Suppressor macrophage treated with lipopolysaccharide for 4 hours (primary cell): Measurements from ENCODE around the gene GBP3.
"Not testable (repeated sequence)": the region's sequence is repeated elsewhere in the genome, so short reads cannot be mapped to it uniquely, and the experiment has no call there.

Experiments used
- DNase-seq: peaks from one replicate; pipeline ENCODE4 v3.0.0-alpha.2; 2020

Gene GBP3

DNA sequence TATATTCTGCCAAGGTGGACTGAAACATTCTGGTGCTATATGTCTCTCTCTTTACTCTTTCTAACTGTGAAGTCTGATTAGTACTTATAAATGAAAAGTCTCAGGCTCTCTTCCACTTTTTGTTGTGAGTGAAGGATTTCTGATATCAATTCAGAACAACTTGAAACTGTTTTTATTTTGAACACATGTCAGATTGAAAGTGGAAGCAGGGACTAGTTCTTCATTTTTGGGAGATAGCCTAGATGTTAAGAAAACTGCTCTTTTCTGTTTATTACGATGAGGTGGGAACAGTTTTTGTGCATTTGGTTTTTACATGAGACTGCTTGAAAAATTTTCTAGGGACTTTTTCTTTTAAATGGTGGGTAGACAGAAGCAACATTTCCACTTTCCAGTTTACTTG is 14.5 kb upstream of the GBP3 start:
- DNase-seq, result peak; percentile 71

DNA sequence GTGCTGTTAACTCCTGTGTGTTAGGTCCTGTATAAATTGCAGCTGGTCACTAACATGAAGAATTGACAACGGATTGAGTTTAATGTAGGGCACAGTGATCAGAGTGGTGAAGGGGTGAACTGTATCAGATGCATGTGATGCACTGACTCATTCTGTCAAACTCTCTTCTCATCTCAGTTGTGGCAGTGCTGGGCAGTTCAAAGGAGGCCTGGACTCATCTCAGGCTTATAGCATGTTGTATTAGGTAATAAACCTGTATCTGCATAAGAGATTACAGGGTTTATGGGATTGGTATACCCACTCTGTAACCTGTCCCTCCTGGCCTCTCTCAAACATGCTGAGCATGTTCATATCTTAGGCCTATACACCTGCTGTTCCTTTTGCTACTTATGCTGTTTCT is 12.4 kb upstream of the GBP3 start:
- no peak for DNase-seq

DNA sequence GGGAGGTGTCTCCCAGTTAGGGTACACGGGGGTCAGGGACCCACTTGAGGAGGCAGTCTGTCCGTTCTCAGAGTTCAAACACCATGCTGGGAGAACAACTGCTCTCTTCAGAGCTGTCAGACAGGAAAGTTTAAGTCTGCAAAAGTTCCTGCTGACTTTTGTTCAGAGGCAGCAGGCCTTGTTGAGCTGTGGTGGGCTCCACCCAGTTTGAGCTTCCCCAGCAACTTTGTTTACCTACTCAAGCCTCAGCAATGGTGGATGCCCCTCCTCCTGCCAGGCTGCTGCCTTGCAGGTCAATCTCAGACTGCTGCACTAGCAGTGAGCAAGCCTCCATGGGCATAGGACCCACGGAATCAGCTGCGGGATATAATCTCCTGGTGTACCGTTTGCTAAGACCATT is 11.3 kb upstream of the GBP3 start:
- DNase-seq, result not testable (repeated sequence)

DNA sequence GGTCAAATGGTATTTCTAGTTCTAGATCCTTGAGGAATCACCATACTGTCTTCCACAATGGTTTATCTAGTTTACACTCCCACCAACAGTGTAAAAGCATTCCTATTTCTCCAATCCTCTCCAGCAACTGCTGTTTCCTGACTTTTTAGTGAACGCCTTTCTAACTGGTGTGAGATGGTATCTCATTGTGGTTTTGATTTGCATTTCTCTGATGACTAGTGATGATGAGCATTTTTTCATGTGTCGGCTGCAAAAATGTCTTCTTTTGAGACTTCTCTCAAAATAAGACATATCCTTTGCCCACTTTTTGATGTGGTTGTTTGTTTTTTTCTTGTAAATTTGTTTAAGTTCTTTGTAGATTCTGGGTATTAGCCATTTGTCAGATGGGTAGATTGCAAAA is 6.4 kb upstream of the GBP3 start:
- not testable (repeated sequence) for DNase-seq

DNA sequence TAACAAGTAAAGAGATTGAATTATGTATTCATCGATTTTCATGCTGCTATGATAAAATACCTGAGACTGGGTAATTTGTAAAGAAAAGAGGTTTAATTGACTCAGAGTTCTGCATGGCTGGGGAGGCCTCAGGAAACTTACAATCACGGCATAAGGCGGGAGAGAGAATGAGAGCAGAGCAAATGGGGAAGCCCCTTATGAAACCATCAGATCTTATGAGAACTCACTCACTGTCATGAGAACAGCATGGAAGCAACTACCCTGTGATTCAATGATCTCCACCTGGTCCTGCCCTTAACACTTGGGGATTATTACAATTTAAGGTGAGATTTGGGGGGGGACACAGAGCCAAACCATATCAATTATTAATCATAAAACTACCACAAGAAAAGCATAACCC is 3.3 kb upstream of the GBP3 start:
- DNase-seq, result peak; percentile 52

DNA sequence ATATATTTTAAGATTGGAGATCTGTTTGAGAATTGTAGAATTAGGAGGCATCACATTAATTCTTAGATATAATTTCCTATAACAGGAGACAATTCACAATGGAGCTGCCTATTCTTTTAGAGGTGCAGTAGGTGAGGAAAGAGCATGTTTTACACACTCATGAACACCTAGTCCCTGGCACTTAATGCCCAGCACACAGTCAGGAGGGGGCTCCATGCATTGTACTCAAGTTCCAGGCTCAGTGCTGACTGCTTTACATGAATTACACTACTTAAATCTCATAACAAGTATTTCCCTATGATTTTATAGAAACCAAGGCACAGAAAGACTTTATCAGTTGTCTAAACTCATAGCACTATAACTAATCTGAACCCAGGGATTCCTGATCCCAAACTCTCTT is 360 bp upstream of the GBP3 start:
- DNase-seq, result no peak

DNA sequence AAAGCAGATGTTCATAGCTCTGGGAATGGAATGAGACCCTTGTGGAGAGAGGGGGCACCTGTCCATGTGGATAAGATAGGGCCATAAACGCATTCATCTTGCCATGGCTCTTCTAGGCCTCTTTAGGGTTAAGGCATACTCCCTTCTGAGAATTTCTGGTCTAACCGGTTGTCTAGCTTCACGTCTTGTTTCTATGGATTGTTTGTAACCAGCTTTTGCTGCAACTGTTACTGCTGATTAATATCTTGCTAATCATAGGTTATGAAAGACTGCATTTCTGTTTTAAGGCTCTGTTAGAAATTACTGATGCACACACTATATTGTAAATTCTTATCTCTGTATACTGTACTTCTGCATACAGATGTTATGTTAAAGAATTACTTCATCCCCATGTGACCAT is 4.3 kb downstream of the GBP3 start:
- DNase-seq, result not testable (repeated sequence)

DNA sequence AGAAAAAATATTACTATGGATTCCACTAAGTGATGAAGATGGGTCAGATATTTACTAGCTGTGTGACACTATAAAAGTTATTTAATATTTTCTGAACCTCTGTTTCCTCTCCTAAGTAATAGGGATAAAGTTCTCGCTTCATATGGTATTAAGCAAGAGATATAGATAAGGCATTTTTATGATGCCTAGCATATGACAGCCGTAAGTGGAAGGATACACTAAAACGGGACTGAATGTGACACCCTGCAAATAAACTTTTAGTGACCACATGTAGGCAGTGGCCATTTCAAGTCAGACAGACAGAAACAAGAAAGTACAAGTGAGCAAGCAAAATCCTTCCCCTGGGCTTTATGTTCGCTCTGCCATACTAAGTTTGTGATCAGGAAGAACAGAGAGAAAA is 14.2 kb downstream of the GBP3 start:
- DNase-seq, result no peak

DNA sequence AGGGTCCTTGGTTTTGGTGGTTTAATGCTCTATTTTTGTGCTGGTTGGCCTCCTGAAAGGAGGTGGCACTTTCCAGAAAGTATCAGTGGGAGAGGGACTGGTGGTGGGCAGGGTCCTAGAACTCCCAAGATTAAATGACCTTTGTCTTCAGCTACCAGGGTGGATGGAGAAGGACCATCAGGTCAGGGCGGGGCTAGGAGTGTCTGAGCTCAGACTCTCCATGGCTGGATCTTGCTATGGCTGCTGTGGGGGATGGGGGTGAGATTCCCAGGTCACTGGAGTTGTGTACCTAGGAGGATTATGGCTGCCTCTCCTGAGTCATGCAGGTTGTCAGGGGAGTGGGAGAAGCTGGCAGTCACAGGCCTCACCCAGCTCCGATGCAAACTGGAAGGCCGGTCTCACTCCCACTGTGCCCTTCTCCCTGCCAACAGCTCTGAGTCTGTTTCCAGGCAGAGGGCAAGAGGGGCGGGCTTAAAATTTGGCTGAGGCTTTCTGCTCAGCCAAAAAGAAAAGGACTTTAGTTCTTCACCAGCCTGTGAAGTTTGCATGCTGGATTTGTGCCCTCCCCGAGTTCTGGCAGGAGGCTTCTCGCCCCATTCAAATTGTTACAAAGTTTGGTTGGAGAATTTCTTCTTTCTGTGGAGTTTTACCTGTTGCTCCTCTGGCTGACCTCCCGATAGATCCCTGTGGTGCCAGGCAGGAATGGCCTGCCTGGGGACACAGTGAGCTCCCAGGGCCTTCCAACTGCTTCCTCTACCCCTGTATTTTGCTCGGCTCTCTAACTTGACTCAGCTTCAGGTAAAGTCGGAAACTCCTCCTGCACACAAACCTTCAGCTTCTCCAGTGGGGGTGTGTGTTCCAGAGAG is 17.1 kb downstream of the GBP3 start:
- no peak for DNase-seq

DNA sequence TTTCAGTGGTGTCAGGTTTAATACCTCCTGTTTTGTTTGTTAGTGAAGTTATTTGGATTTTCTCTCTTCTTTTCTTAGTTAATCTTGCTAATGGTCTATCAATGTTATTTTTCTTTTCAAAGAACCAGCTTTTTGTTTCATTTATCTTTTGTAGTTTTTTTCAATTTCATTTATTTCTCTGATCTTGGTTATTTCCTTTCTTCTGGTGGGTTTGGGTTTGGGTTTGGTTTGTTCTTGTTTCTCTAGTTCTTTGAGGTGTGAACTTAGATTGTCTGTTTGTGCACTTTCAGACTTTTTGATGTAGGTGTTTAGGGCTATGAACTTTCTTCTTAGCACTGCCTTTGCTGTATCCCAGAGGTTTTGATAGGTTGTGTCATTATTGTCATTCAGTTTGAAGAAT is 20.5 kb downstream of the GBP3 start:
- DNase-seq, result not testable (repeated sequence)

DNA sequence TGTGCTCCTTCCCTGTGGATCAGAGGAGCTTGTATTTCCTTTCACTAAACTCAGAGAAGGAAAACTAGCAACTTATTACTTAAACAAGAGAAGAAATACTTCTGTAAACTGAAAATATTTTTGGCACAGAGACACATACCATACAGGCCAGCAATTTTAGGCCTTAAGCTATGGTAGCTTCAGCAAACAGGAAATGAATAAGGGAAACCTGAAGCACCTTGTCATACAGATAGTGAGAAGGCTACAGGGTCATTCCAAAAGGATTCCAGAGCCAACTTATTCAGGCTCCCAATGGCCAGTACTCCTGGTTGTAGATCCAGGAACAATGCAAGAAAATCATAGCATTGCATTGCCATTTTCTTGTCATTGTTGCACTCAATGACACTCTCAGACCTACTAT is 21.2 kb downstream of the GBP3 start:
- no peak for DNase-seq

DNA sequence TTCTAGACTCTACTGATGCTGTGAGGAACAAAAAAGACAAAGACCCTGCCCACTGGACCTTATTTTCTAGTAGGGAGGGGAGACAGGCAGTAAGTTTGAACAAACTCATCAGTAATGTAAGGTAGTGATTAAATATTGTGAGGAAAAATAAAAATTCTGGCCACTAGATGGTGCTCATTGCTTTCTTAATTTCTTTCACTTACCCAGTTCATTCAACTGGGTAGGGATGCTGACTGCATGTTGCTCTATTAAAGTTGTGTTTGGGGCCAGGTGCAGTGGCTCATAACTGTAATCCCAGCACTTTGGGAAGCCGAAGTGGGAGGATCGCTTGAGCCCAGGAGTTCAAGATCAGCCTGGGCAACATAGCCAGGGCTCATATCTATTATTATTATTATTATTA is 23.9 kb downstream of the GBP3 start:
- DNase-seq, result peak; percentile 88

DNA sequence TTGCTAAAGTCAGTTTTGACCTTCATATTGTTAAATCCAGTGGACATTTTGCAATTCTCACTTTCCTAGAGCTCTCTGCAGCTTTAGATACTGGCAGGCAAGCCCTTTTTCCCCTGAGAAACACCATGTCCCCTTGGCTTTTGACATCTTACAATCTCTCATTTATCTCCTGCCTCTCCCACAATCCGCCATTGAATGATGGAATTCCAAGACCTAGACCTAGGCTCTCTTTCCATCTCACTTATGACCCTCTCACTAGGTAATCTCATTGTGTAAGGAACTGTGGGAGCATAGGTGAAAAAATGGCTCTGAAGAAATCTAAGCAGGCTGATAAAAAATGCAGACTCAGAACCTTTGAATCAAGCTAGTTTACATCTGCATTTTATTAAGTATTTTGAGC is 32.2 kb downstream of the GBP3 start:
- DNase-seq, result peak; percentile 30

DNA sequence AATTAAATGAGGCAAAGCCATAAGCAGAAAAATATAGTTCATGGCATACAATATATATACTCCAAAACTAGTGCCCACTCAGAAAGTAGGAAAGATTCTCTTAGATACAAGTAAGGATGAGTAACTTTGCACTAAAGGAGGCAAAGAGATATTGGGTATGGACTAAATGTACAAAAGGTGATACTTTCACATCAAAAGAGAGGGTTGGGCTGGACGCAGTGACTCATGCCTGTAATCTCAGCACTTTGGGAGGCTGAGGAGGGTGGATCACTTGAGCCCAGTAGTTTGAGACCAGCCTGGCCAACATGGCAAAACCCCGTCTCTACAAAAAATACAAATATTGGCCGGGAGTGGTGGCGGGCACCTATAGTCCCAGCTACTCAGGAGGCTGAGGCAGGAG is 37.0 kb downstream of the GBP3 start:
- DNase-seq, result no peak

DNA sequence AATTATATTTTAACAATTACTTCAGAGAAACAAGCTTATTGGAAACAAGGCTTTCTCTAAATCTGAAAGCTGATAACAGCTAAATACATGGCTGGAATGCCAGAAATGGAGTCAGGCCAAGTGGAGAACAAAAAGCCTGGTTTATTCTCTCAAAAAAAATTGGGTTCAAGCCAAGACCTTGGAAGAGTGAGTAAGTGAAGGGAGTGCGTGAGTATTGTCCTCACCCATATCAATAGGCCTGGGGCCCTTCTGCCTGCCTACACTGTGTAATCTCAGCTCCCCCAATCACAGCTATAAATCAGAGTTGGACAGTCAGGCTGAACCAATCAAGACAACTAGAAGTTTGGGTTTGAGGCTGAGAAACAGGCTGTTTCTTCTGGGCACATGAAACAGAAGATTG is 37.6 kb downstream of the GBP3 start:
- DNase-seq, result no peak

DNA sequence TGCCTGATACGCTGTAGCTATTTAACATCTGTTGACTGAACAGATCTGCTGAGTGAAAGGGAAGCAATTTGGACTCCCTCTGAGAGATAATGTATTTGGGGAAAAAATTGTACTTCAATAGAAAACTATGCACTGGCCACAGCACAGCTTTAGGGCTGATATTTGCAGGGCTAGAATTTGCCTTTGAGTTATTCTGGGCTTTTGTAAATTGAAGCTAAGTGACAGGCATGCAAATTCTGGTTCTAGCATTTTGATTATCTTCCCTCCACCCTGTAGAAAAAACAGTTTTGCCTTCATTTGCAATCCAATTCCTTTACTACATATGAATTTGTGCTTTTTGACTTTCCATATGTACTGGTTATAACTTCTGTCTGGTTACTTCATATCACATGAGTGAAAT is 38.1 kb downstream of the GBP3 start:
- DNase-seq, result no peak

DNA sequence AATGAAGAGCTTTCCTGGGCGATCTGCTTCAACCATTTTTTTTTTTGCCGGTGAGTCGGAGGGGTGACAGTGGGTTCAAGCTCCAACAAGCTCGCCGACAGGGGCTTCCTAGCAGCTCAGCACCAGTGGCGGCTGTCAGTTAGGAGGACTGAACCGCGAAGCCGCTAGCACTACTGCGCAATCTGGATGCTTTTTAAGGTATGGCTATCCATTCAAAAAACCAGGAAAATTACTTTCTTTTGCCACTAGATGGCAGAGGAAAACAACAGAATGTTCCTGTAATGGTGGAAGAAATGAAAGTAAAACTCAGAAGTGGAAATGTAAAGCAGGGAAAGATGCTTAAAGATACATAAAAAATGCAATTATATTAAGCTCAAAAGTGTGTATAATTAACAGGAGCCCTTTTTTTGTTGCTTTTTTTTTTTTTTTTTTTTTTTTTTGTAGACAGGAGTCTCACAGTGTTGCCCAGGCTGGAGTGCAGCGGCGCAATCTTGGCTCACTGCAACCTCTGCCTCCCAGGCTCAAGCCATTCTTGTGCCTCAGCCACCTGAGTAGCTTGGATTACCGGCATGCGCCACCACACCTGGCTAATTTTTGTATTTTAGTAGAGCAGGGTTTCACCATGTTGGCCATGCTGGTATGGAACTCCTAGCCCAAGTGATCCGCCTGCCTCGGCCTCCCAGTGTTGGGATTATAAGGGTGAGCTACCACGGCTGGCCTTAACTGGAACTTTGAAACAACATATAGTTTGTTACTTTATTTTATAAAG is 38.7 kb downstream of the GBP3 start:
- peak; percentile 86 for DNase-seq

DNA sequence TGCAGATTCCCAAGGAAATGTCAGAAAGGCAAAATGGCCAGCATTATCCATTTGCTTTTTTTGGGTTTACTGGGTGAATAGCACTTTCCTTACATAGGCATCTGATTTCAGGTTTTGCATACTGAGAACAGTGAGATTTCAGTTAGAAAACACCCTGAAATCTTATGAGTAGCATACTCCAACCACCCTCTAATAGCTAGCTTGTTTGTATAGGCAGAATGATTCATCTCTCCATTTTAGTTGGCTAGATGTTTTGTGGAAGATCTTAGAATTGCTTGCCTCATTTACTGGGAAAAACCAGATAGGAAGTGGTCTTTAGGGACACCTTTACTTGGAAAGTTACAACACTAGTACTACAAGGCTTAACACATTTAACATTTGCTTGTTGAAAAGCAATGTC is 40.6 kb downstream of the GBP3 start:
- DNase-seq, result peak; percentile 30

DNA sequence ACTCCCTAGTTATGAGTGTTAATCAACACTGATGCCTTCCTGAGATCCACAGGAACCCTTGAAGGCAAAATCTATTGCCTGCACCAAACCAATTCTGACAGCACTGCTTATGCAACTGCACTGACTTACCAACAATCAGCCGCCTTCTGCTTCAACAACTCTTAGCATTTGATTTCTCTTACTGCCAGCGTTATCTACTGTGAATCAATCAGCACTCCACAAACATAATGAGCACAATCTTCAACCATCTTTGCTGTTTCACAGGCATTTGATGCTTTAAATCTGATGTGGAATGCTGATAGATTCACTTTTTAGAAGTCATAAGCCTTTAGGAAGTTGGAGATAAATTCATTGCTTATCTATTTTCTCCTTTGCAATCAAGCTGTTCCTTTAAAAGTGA is 41.2 kb downstream of the GBP3 start:
- not testable (repeated sequence) for DNase-seq

DNA sequence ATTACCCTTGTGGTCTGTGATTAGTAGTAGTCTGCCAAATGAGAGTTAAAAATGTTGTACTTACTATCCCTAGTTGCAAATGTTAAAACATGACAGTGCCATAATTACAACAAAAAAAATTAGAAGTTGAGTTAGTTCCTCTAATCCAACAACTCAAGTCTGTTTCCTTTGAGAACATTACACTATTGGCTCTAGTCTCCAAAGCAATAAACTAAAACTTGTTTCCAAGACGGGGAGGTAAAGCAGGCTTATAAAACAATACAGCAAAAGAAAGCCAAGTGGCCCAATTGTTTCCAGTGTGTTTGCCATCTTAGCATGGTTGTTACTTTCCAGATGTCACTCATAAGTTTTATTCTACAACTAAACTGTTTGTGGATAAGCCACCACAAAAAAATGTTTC is 41.8 kb downstream of the GBP3 start:
- DNase-seq, result no peak

DNA sequence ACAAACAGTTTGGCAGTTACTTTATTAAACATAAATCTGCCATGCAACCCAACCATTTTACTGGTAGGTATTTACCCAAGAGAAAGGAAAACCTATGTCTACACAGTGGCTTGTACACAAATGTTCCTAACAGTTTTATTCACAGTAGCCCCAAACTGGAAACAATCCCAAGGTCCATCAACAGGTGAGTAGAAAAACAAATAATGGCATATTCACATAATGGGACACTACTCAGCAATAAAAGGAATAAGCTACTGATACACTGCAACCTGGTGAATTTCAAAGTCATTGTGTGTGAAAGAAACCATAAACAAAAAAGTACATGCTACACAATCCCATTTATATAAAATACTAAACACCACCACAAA is 42.9 kb downstream of the GBP3 start:
- DNase-seq, result no peak

DNA sequence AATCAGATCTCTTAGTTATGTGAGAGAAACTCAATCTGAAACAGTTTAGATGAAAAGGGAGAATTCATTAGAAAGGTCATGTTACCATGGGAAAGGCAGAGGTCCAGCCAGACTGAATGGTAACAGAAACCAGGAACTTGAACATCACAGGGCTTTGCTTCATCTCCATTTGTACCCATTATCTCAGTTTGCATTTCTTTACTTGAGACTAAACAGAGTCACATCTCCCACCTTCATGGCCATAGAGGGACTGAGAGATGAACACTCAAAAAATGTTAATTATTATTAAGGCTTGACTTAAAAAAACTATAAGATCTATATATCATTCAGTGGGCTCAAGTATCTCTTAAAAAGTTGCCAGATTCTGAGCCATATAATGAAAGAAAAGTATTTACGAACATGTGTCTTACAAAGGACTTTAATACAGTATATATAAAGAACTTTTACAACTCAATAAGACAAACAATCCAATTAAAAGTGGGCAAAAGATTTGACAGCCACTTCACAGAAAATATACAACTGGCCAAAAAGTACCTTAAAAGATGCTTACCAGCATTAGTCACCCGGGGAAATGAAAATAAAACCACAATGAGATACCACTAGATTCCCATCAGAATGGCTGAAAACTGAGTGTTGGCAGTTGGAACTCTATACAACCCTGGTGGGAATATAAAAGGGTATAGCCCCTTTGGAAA is 43.5 kb downstream of the GBP3 start:
- peak; percentile 37 for DNase-seq

DNA sequence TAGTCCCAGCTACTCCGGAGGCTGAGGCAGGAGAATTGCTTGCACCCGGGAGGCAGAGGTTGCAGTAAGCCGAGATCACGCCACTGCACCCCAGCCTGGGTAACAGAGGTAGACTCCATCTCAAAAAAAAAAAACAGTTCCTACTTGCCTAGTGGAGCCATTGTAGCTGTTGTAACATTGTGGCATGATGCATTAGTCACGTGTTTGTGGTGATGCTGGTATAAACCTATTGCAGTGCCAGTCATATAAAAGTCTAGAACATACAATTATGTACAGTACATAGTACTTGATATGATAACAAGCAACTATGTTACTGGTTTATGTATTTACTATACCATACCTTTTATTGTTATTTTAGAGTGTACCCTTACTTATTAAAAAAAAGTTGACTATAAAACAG is 46.4 kb downstream of the GBP3 start:
- DNase-seq, result no peak

DNA sequence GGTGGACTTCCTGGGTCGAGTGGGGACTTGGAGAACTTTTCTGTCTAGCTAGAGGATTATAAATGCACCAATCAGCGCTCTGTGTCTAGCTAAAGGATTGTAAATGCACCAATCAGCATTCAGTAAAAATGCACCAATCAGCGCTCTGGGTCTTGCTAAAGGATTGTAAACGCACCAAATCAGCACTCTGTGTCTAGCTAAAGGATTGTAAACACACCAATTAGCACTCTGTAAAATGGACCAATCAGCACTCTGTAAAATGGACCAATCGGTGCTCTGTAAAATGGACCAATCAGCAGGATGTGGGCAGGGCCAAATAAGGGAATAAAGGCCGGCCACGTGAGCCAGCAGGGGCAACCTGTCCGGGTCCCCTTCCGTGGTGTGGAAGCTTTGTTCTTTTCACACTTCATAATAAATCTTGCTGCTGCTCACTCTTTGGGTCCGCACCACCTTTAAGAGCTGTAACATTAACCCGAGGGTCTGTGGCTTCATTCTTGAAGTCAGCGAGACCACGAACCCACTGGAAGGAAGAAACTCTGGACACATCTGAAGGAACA is 48.0 kb downstream of the GBP3 start:
- not testable (repeated sequence) for DNase-seq
